Measurements from ENCODE around the gene RNF222. TPM values are rescaled to one million over a fixed set of nuclear protein-coding genes. Genes with fewer than 3 reads are reported as not detected.

Gene RNF222
- polyA plus RNA-seq, 1 of the 3 experiments (the other 2 are of a cell fraction), result not detected

DNA sequence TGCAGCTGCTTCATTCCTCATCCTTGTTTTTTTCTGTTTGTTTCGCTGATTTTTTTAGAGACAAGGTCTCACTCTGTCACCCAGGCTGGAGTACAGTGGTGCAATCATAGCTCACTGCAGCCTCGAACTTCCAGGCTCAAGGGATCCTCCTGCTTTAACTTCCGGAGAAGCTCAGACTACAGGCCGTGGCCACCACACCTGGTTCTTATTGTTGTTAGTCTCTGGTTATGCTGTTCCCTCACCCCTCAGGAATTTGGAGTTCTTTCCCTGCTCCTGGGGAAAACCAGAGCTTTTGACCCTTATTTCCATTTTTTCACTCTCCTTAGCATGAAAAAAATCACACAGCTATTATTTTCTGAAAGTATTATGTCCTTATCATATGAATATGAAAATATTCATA is 56.2 kb downstream of the RNF222 start:
- Histone ChIP-seq H3K9me3 (no peaks in the 10 kb centered on the region), H3K36me3 (replicated peaks in 1 of 2; ENCODE audit: control insufficient read depth in 1 of 2, insufficient read depth in 2 of 2, low read length in 1 of 2) (no peaks in the 10 kb centered on the region), H3K4me2 (no peak overlapping the region), H2AFZ (ENCODE audit: low read depth) (no peak overlapping the region), H3K27ac (ENCODE audit: low read depth in 2 of 2, low read length in 1 of 2) (no peak overlapping the region), H3K9me2 (no peaks in the 10 kb centered on the region), H3F3A (replicated peaks; ENCODE audit: insufficient read depth) (peaks cover 4% of the 10 kb centered on the region), H3K79me2 (ENCODE audit: insufficient read depth) (no peaks in the 10 kb centered on the region), H3K4me1 (ENCODE audit: control insufficient read depth in 1 of 2, insufficient read depth in 2 of 2, low read depth in 1 of 2, low read length in 1 of 2) (no peaks in the 10 kb centered on the region), H3K27me3 (ENCODE audit: insufficient read depth) (peaks cover 9% of the 10 kb centered on the region), H3K4me3 (ENCODE audit: low read depth in 2 of 2, low read length in 1 of 2) (no peak overlapping the region), H4K20me1 (ENCODE audit: insufficient read depth) (no peaks in the 10 kb centered on the region), H3K9ac (no peak overlapping the region)
- ChIA-PET POLR2A (interaction anchor here (0.6 kb wide), 1 partner anchor 40 kb away, joined by 3 read pairs; no protein-coding TSS in a partner anchor), CTCF (interaction anchor here (0.7 to 1.9 kb wide), 2 partner anchors 10 to 41 kb away, joined by 4 to 7 read pairs; no protein-coding TSS in a partner anchor)
- 64% methylated on average over 4 of the region's 4 CpGs for WGBS (ENCODE audit: low lambda C conversion rate)
- DNase-seq, result no peak
- no peak for TF ChIP-seq CHD2 (IDR thresholded peaks at IDR 0.05; ENCODE audit: low read length, partially characterized antibody)
- no peak for TF ChIP-seq MXI1 (IDR thresholded peaks at IDR 0.05; ENCODE audit: low read depth, low read length)
- no peak for TF ChIP-seq RAD21 (IDR thresholded peaks at IDR 0.05; ENCODE audit: low read length)
- TF ChIP-seq, protein P1, sequence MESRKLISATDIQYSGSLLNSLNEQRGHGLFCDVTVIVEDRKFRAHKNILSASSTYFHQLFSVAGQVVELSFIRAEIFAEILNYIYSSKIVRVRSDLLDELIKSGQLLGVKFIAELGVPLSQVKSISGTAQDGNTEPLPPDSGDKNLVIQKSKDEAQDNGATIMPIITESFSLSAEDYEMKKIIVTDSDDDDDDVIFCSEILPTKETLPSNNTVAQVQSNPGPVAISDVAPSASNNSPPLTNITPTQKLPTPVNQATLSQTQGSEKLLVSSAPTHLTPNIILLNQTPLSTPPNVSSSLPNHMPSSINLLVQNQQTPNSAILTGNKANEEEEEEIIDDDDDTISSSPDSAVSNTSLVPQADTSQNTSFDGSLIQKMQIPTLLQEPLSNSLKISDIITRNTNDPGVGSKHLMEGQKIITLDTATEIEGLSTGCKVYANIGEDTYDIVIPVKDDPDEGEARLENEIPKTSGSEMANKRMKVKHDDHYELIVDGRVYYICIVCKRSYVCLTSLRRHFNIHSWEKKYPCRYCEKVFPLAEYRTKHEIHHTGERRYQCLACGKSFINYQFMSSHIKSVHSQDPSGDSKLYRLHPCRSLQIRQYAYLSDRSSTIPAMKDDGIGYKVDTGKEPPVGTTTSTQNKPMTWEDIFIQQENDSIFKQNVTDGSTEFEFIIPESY (IDR thresholded peaks at IDR 0.05; ENCODE audit: borderline replicate concordance, low read depth), result no peak
- TF ChIP-seq RXRA (IDR thresholded peaks at IDR 0.05; ENCODE audit: borderline replicate concordance, low read depth), result no peak
- TF ChIP-seq, protein P2, sequence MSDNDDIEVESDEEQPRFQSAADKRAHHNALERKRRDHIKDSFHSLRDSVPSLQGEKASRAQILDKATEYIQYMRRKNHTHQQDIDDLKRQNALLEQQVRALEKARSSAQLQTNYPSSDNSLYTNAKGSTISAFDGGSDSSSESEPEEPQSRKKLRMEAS (IDR thresholded peaks at IDR 0.05; ENCODE audit: low read depth), result no peak
- TF ChIP-seq, protein P3, sequence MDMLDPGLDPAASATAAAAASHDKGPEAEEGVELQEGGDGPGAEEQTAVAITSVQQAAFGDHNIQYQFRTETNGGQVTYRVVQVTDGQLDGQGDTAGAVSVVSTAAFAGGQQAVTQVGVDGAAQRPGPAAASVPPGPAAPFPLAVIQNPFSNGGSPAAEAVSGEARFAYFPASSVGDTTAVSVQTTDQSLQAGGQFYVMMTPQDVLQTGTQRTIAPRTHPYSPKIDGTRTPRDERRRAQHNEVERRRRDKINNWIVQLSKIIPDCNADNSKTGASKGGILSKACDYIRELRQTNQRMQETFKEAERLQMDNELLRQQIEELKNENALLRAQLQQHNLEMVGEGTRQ (IDR thresholded peaks at IDR 0.05; ENCODE audit: borderline replicate concordance, low read depth, low read length), result no peak
- no peak for TF ChIP-seq FOXM1 (IDR thresholded peaks at IDR 0.05; ENCODE audit: low read depth)
- no peak for TF ChIP-seq TCF12 (IDR thresholded peaks at IDR 0.05)
- no peak for TF ChIP-seq NRF1 (IDR thresholded peaks at IDR 0.05; ENCODE audit: low read depth, low read length)
- TF ChIP-seq MEF2A (IDR thresholded peaks at IDR 0.05; ENCODE audit: borderline replicate concordance, low read depth), result no peak
- TF ChIP-seq, protein P4, sequence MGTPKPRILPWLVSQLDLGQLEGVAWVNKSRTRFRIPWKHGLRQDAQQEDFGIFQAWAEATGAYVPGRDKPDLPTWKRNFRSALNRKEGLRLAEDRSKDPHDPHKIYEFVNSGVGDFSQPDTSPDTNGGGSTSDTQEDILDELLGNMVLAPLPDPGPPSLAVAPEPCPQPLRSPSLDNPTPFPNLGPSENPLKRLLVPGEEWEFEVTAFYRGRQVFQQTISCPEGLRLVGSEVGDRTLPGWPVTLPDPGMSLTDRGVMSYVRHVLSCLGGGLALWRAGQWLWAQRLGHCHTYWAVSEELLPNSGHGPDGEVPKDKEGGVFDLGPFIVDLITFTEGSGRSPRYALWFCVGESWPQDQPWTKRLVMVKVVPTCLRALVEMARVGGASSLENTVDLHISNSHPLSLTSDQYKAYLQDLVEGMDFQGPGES (IDR thresholded peaks at IDR 0.05; ENCODE audit: low read depth, low read length), result no peak
- no peak for TF ChIP-seq POLR2AphosphoS5 (IDR thresholded peaks at IDR 0.05; ENCODE audit: low read depth, low read length)

Other genes starting within 250 kb of the RNF222 start
- 32.7 and 56.8 TPM in 2 replicates for gene PER1, start 245.4 kb downstream of the RNF222 start, polyA plus RNA-seq (2012; rRNA removed)
- 42.0 and 43.4 TPM in 2 replicates for gene VAMP2, start 234.9 kb downstream of the RNF222 start, polyA plus RNA-seq (2012; rRNA removed)
- 18.6 and 19.2 TPM in 2 replicates for gene TMEM107, start 221.4 kb downstream of the RNF222 start, polyA plus RNA-seq (2012; rRNA removed)
- gene BORCS6, start 207.6 kb downstream of the RNF222 start, polyA plus RNA-seq (2012; rRNA removed), result 3.7 and 4.3 TPM in 2 replicates
- 28.8 and 43.9 TPM in 2 replicates for gene AURKB, start 187.3 kb downstream of the RNF222 start, polyA plus RNA-seq (2012; rRNA removed)
- 11.0 and 12.6 TPM in 2 replicates for gene CTC1, start 149.8 kb downstream of the RNF222 start, polyA plus RNA-seq (2012; rRNA removed)
- gene PFAS, start 148.5 kb downstream of the RNF222 start, polyA plus RNA-seq (2012; rRNA removed), result 22.4 and 24.0 TPM in 2 replicates
- 47.3 and 55.9 TPM in 2 replicates for gene RANGRF, start 109.2 kb downstream of the RNF222 start, polyA plus RNA-seq (2012; rRNA removed)
- 4.1 and 5.6 TPM in 2 replicates for gene SLC25A35, start 102.4 kb downstream of the RNF222 start, polyA plus RNA-seq (2012; rRNA removed)
- gene ARHGEF15, start 87.6 kb downstream of the RNF222 start, polyA plus RNA-seq (2012; rRNA removed), result not detected in 2 replicates
- not detected in 2 replicates for gene ODF4, start 58.0 kb downstream of the RNF222 start, polyA plus RNA-seq (2012; rRNA removed)
- 4,770 and 5,684 TPM in 2 replicates for gene RPL26, start 14.6 kb downstream of the RNF222 start, polyA plus RNA-seq (2012; rRNA removed)
- 49.5 and 58.6 TPM in 2 replicates for gene NDEL1, start 38.1 kb upstream of the RNF222 start, polyA plus RNA-seq (2012; rRNA removed)
- gene MYH10, start 232.9 kb upstream of the RNF222 start, polyA plus RNA-seq (2012; rRNA removed), result 58.3 and 64.2 TPM in 2 replicates

Measured in SK-N-SH (cell line).